Measurements from ENCODE around the gene LRIG1. TPM values are rescaled to one million over a fixed set of nuclear protein-coding genes. Genes with fewer than 3 reads are reported as not detected.

The LRIG1 gene
- total RNA-seq, 5 donors from 2014 or later (not counting 1 experiment from before 2014, with no cell fraction given): 33.5 to 49.8 (median 41.1) TPM

DNA sequence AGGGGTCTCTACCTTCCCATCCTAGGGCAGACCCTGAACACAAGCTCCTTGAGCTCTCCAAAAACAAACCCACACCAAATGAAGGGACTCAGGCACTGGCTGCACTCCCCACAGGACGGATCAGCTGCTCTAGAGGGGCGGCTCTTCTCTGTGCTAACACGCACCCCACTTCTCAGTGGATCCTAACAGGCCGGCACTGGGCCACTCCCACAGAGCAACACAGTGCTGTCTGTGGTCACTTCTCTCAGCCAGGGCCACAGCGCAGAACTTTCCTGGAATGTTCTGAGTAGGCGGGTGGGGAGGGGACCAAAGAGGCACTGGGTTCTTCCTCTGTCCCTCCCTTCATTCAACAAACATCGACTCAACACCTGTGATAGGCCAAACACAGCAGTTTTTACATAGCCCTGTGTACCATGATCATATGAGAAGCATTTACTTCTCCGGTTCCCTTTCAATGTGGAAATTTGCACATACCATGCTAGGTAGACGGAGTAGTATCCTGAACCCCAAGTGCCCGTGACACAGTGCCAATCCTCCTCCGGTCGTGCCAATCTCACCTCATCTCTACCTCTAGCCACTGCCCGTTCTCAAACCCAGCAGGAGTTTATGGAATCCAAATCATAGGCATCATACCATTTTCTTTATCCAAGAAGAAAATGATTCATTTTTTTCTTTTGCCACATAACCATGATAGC, 98.1 kb downstream of the LRIG1 start:
- ChIA-PET POLR2A (no interaction called here), CTCF (interaction anchor here in 1 of 2 donors (1.3 kb wide), 1 partner anchor 12 kb away, joined by 5 read pairs; no protein-coding TSS in a partner anchor)
- Mint-ChIP-seq H3K27me3 (no peaks in the 10 kb centered on the region), H3K27ac (peak overlapping the region in 1 of 2 donors; percentile 3), H3K4me3 (no peak overlapping the region), H3K36me3 (peaks cover 31% of the 10 kb centered on the region), H3K9me3 (no peaks in the 10 kb centered on the region), H3K4me1 (peaks cover 0 to under 1% (median under 1%) of the 10 kb centered on the region in 3 donors)
- DNase-seq (no peak), ATAC-seq (replicated peaks in 1 of 4) (no peak)
- Histone ChIP-seq H3K36me3 (ENCODE audit: control insufficient read depth in 2 of 2, extremely low read depth in 1 of 2, insufficient read depth in 1 of 2, low read length in 1 of 2) (peaks cover 2 to 67% of the 10 kb centered on the region in 2 donors), H3K9me3 (no peaks in the 10 kb centered on the region), H3K27ac (ENCODE audit: low read length) (no peak overlapping the region), H3K4me1 (ENCODE audit: control insufficient read depth in 1 of 2, extremely low read depth in 1 of 2, insufficient read depth in 2 of 2, low read length in 2 of 2) (peaks cover 0 to 6% of the 10 kb centered on the region in 2 experiments), H3K4me3 (ENCODE audit: control insufficient read depth in 1 of 2, extremely low read depth in 1 of 2, low read length in 1 of 2) (no peak overlapping the region), H3K27me3 (replicated peaks in 1 of 2; ENCODE audit: control insufficient read depth in 2 of 2, extremely low read depth in 1 of 2, insufficient read depth in 2 of 2, low read length in 1 of 2) (no peaks in the 10 kb centered on the region)
- WGBS (ENCODE audit: insufficient coverage): 99% methylated on average over 7 of the region's 13 CpGs

DNA sequence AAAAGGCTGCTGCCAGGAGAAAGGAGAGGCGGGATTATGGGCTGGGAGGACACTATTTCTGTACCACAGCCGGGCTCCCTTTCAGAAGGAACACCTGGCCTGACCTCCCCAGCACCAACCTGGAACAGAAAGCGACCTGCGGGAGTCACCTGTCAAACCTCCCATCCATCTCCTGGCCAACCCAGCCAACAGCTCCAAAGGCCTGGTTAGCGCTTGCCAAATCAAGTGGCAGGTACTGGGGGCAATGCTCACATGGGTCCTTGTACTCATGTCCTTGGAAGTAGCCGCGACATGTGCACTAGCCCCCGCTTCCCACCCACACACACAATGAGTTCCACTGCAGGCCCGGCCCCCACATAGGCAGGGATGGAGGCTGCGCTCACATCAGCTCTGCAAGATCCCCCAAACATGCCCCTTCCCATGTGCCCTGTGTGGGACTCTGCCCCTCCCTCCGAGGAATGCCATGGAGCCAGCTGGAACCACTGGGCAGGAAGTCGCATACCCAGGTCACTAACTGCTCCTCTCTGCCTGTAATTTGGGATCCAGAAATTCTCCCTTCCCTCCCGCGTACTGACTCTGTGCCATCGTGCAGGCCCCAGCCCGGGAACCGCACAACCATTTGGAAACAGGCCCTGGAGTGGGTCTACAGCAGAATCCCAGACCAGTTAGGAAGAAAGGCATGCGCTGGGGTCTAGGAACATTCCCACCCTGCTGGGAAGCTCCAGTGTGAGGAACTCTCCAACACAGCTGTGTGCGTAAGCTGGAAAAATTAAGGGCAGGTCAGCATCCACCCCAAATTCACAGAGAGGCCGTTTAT, 98.9 kb downstream of the LRIG1 start:
- H3K36me3 Mint-ChIP-seq: peaks cover 36% of the 10 kb centered on the region
- Histone ChIP-seq H3K9me3 (no peaks in the 10 kb centered on the region), H3K27me3 (replicated peaks in 1 of 2; ENCODE audit: control insufficient read depth in 2 of 2, extremely low read depth in 1 of 2, insufficient read depth in 2 of 2, low read length in 1 of 2) (no peaks in the 10 kb centered on the region), H3K4me1 (ENCODE audit: control insufficient read depth in 1 of 2, extremely low read depth in 1 of 2, insufficient read depth in 2 of 2, low read length in 2 of 2) (no peaks in the 10 kb centered on the region), H3K27ac (ENCODE audit: low read length) (no peak overlapping the region), H3K36me3 (ENCODE audit: control insufficient read depth in 2 of 2, extremely low read depth in 1 of 2, insufficient read depth in 1 of 2, low read length in 1 of 2) (peaks cover 2 to 70% of the 10 kb centered on the region in 2 donors), H3K4me3 (ENCODE audit: control insufficient read depth in 1 of 2, extremely low read depth in 1 of 2, low read length in 1 of 2) (no peak overlapping the region)
- H3K4me1 Mint-ChIP-seq: no peaks in the 10 kb centered on the region
- no peak for DNase-seq
- POLR2A ChIA-PET: no interaction called here
- CTCF ChIA-PET: interaction anchor here (0.6 to 1.2 kb wide), 2 partner anchors 9 to 65 kb away, joined by 3 to 5 read pairs; no protein-coding TSS in a partner anchor
- no peaks in the 10 kb centered on the region for H3K9me3 Mint-ChIP-seq
- ATAC-seq (replicated peaks in 1 of 4): no peak
- H3K4me3 Mint-ChIP-seq: no peak overlapping the region
- whole genome bisulfite sequencing (ENCODE audit: insufficient coverage): 98% methylated on average over 18 of the region's 20 CpGs
- no peak overlapping the region for H3K27ac Mint-ChIP-seq
- H3K27me3 Mint-ChIP-seq: no peaks in the 10 kb centered on the region

DNA sequence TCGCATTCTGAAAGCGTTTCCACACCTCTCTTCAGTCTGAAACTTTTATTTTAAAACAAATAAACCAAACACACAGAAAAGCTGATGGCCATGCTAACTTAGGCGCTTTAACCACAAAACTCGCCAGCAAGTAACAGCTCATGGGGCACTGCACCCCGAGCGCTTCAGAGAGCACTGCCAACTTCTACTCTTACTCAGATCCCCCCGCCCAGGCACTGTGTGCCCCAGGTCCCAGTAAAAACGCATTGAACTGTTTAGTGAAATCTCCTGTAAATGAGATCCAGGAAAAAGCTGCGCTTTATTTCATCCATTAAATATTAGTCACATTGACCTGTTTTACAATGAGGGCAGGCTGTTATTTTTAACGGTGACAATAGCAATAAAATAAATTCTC, 99.7 kb downstream of the LRIG1 start:
- no peaks in the 10 kb centered on the region for H3K27me3 Mint-ChIP-seq
- ATAC-seq (replicated peaks in 1 of 4) (no peak), DNase-seq (no peak)
- H3K9me3 Mint-ChIP-seq: no peaks in the 10 kb centered on the region
- Histone ChIP-seq H3K4me1 (ENCODE audit: control insufficient read depth in 1 of 2, extremely low read depth in 1 of 2, insufficient read depth in 2 of 2, low read length in 2 of 2) (no peaks in the 10 kb centered on the region), H3K36me3 (ENCODE audit: control insufficient read depth in 2 of 2, extremely low read depth in 1 of 2, insufficient read depth in 1 of 2, low read length in 1 of 2) (peaks cover 0 to 70% of the 10 kb centered on the region in 2 donors), H3K4me3 (ENCODE audit: control insufficient read depth in 1 of 2, extremely low read depth in 1 of 2, low read length in 1 of 2) (no peak overlapping the region), H3K9me3 (no peaks in the 10 kb centered on the region), H3K27me3 (replicated peaks in 1 of 2; ENCODE audit: control insufficient read depth in 2 of 2, extremely low read depth in 1 of 2, insufficient read depth in 2 of 2, low read length in 1 of 2) (no peaks in the 10 kb centered on the region), H3K27ac (ENCODE audit: low read length) (no peak overlapping the region)
- H3K27ac Mint-ChIP-seq: no peak overlapping the region
- H3K4me1 Mint-ChIP-seq: no peaks in the 10 kb centered on the region
- ChIA-PET CTCF (interaction anchor here (0.6 to 1.2 kb wide), 2 partner anchors 10 to 66 kb away, joined by 3 to 5 read pairs; no protein-coding TSS in a partner anchor), POLR2A (no interaction called here)
- 79% methylated on average over 5 of the region's 10 CpGs for WGBS (ENCODE audit: insufficient coverage)
- H3K4me3 Mint-ChIP-seq: no peak overlapping the region
- H3K36me3 Mint-ChIP-seq: peaks cover 40% of the 10 kb centered on the region

DNA sequence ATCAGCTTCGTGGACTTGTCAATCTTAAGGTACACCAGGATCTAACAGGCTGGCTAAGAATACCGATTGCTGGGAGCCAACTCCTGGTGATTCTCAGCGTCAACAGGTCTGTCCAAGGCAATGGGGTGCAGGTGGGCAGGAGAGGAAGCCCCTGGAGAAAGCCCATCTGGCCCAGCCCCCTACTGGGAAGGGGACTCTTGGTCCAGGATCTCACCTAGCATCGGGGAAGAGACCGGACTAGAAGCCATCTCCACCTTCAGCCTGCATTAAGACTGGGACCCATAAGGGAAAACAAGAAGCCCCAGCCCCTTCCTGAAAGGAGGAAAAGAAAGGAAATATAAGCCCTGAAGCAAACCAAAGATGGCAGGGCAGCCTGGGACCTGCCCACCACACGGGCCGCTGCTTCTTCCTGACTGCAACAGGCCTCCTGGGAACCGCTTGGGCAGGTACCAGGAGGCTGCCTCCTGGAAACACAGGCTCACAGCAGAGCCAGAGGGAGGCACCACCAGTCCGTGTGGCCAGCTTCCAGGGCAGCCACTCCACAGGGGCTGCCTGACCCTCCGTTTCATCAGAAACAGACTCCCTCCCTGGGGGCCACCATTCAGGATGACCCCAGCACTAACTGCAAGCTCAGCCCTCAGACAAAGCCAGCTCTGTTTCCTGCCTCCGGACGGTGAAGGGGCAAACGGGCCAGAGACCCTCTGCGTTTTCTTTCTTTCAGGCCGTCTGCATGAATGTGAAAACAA, 100.2 kb downstream of the LRIG1 start:
- Histone ChIP-seq H3K9me3 (no peaks in the 10 kb centered on the region), H3K36me3 (ENCODE audit: control insufficient read depth in 2 of 2, extremely low read depth in 1 of 2, insufficient read depth in 1 of 2, low read length in 1 of 2) (peaks cover 3 to 69% of the 10 kb centered on the region in 2 donors), H3K4me1 (ENCODE audit: control insufficient read depth in 1 of 2, extremely low read depth in 1 of 2, insufficient read depth in 2 of 2, low read length in 2 of 2) (no peaks in the 10 kb centered on the region), H3K4me3 (ENCODE audit: control insufficient read depth in 1 of 2, extremely low read depth in 1 of 2, low read length in 1 of 2) (no peak overlapping the region), H3K27me3 (replicated peaks in 1 of 2; ENCODE audit: control insufficient read depth in 2 of 2, extremely low read depth in 1 of 2, insufficient read depth in 2 of 2, low read length in 1 of 2) (no peaks in the 10 kb centered on the region), H3K27ac (ENCODE audit: low read length) (no peak overlapping the region)
- WGBS (ENCODE audit: insufficient coverage): 87% methylated on average over 13 of the region's 15 CpGs
- no peak overlapping the region for H3K4me3 Mint-ChIP-seq
- ChIA-PET CTCF (interaction anchor here in 1 of 2 donors (0.6 kb wide), 1 partner anchor 415 kb away, joined by 3 read pairs; no protein-coding TSS in a partner anchor), POLR2A (no interaction called here)
- DNase-seq: no peak
- H3K9me3 Mint-ChIP-seq: no peaks in the 10 kb centered on the region
- ATAC-seq (replicated peaks in 1 of 4): no peak
- H3K4me1 Mint-ChIP-seq: no peaks in the 10 kb centered on the region
- H3K27ac Mint-ChIP-seq: no peak overlapping the region
- H3K27me3 Mint-ChIP-seq: no peaks in the 10 kb centered on the region
- H3K36me3 Mint-ChIP-seq: peaks cover 40% of the 10 kb centered on the region

DNA sequence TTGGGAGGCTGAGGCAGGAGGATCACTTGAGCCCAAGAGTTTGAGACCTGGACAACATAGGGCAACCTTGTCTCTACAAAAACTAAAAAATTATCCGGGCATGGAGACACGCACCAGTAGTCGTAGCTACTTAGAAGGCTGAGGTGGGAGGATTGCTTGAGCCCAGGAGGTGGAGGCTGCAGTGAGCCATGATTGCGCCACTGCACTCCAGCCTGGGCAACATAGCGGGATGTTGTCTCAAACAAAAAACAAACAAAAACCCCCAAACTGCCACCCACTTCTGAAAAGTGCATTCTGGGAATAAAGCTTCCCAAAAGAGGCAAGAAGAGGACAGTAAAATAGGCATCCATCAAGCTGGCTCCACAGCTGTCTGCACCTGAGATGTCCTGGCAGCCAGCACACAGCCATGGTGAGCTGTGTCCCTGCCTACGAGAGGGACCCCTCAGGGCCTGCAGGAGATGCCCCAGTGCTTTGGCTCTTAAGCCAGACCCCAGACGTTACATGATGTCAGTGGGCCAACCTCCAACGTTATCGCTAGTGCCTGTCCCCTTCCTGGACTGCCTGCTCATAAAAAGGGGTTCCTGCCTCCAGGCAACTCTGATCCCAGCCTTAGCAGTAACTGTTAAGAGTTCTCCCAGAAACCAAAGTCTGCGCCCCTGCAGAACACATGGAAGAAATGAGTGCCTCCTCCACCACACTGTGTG, 101.1 kb downstream of the LRIG1 start:
- Histone ChIP-seq H3K4me1 (ENCODE audit: control insufficient read depth in 1 of 2, extremely low read depth in 1 of 2, insufficient read depth in 2 of 2, low read length in 2 of 2) (peaks cover 0 to 4% of the 10 kb centered on the region in 2 experiments), H3K4me3 (ENCODE audit: control insufficient read depth in 1 of 2, extremely low read depth in 1 of 2, low read length in 1 of 2) (no peak overlapping the region), H3K9me3 (no peaks in the 10 kb centered on the region), H3K36me3 (ENCODE audit: control insufficient read depth in 2 of 2, extremely low read depth in 1 of 2, insufficient read depth in 1 of 2, low read length in 1 of 2) (peaks cover 3 to 61% of the 10 kb centered on the region in 2 donors), H3K27me3 (replicated peaks in 1 of 2; ENCODE audit: control insufficient read depth in 2 of 2, extremely low read depth in 1 of 2, insufficient read depth in 2 of 2, low read length in 1 of 2) (no peaks in the 10 kb centered on the region), H3K27ac (ENCODE audit: low read length) (no peak overlapping the region)
- H3K27ac Mint-ChIP-seq: no peak overlapping the region
- peaks cover 36% of the 10 kb centered on the region for H3K36me3 Mint-ChIP-seq
- DNase-seq (no peak), ATAC-seq (replicated peaks in 1 of 4) (no peak)
- H3K4me3 Mint-ChIP-seq: no peak overlapping the region
- CTCF ChIA-PET: interaction anchor here (0.6 to 1.4 kb wide), 2 partner anchors 8 to 416 kb away, joined by 3 to 5 read pairs; no protein-coding TSS in a partner anchor
- 89% methylated on average over 4 of the region's 10 CpGs for WGBS (ENCODE audit: insufficient coverage)
- POLR2A ChIA-PET: no interaction called here
- H3K9me3 Mint-ChIP-seq: no peaks in the 10 kb centered on the region
- H3K4me1 Mint-ChIP-seq: peaks cover 6 to 8% (median 6%) of the 10 kb centered on the region in 3 donors
- no peaks in the 10 kb centered on the region for H3K27me3 Mint-ChIP-seq

All from T-cell (primary cell).